Measurements from ENCODE around the gene PPT2. TPM values are rescaled to one million over a fixed set of nuclear protein-coding genes. Genes with fewer than 3 reads are reported as not detected.

Gene PPT2
- total and polyA plus RNA-seq, 2 of the 13 experiments (the other 11 are each of a cell fraction or from before 2014, with no cell fraction given) = 39.2 to 61.8 TPM

DNA sequence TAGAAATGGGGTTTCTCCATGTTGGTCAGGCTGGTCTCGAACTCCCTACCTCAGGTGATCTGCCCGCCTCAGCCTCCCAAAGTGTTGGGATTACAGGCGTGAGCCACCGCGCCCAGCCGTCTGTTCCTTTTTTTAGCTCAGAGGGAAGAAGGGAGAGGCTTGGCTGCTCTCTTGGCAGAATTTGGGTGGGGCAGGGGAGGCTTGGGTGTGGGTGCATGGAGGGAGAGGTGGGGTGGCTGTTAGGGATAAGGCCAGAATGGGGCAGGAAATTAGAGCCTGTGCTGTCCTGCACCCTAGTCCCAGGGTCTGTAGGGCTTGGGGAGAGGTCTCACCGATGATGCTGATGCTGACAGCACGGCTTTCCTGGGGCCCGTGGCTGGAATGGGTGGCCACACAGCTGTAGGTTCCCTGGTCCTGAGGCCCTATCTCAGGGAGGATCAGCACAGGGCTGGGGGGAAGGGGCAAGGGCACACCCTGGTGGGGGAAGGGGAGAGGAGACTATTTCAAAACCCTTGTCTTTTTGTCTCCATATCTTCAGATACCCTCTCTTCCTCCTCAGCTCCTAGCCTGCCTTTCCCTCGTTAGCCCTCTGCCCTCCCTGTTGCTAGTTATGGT is 28.1 kb downstream of the PPT2 start (continued):
- TF ChIP-seq STAG1 (CRISPR knock-in tag; IDR thresholded peaks at IDR 0.05) (0 out of 2 replicates have a peak, but pooled peaks have one; percentile 6), ZNF260 (CRISPR knock-in tag; IDR thresholded peaks at IDR 0.05; ENCODE audit: borderline replicate concordance, low read depth) (no peak), RXRB (CRISPR knock-in tag; IDR thresholded peaks at IDR 0.05; ENCODE audit: borderline replicate concordance) (no peak), POLR2A (IDR thresholded peaks at IDR 0.05; ENCODE audit: insufficient read depth in 1 of 2, low read depth in 2 of 2, low read length in 2 of 2) (peak in 1 of 2 experiments; percentile 36; a peak in 2 of 4 replicates), ZNF20 (CRISPR knock-in tag; IDR thresholded peaks at IDR 0.05) (no peak), ZNF83 (CRISPR knock-in tag; IDR thresholded peaks at IDR 0.05; ENCODE audit: borderline replicate concordance) (no peak), NR2F2 (IDR thresholded peaks at IDR 0.05; ENCODE audit: borderline replicate concordance, low read depth) (no peak)
- TF ChIP-seq, protein P1, sequence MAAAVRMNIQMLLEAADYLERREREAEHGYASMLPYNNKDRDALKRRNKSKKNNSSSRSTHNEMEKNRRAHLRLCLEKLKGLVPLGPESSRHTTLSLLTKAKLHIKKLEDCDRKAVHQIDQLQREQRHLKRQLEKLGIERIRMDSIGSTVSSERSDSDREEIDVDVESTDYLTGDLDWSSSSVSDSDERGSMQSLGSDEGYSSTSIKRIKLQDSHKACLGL (CRISPR knock-in tag; IDR thresholded peaks at IDR 0.05) = 0 out of 2 replicates have a peak, but pooled peaks have one; percentile 29

DNA sequence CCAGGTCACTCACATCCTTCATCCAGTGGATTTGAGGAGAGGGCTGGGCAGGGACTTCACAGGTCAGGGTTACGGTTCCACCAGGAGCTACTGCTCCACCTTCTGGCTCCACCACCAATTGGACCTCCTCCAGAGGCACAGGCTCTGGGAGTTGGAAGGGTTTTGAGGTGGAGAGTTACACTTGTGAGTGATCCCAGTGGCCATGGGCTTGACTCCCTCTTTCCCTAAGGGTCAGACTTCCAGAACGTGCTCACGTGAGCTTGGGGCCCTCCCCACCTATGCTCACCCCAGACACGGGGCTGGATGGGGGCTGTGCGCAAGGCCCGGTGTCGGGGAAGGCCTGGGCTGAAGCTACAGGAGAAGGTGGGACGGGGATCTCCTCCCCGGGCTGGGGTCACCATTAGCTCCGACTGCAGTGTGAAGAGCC is 28.6 kb downstream of the PPT2 start:
- POLR2A ChIA-PET = interaction anchor here (0.8 to 2.4 kb wide), 5 partner anchors 8 to 64 kb away, joined by 4 to 18 read pairs (median 4); partner anchors contain the start of genes ATF6B, GPSM3 and PBX2
- DNase-seq (ENCODE audit: low spot score) (no peak), ATAC-seq (no peak), FAIRE-seq (no peak)
- 91% methylated on average over 10 of the region's 10 CpGs for WGBS (ENCODE audit: low lambda C conversion rate)
- Histone ChIP-seq H3K79me2 (ENCODE audit: insufficient read depth, low read length) (peaks cover 20% of the 10 kb centered on the region), H3K4me2 (ENCODE audit: low read depth, low read length) (no peak overlapping the region), H3K36me3 (replicated peaks in 1 of 2; ENCODE audit: control insufficient read depth in 1 of 2, insufficient read depth in 2 of 2, low read length in 2 of 2) (peaks cover 25 to 46% of the 10 kb centered on the region in 2 experiments), H3K9ac (ENCODE audit: insufficient read depth, low read depth, low read length) (no peak overlapping the region), H3K4me1 (ENCODE audit: insufficient read depth, low read length) (peaks cover 15% of the 10 kb centered on the region), H3K9me3 (ENCODE audit: low read length) (no peaks in the 10 kb centered on the region), H3K27ac (ENCODE audit: extremely low read length, insufficient read depth, low read length) (no peak overlapping the region), H3K4me3 (replicated peaks in 1 of 3; ENCODE audit: insufficient read depth in 1 of 3, low read depth in 2 of 3, low read length in 3 of 3) (no peak overlapping the region), H3K27me3 (ENCODE audit: control insufficient read depth in 1 of 2, insufficient read depth in 2 of 2, low read length in 2 of 2) (no peaks in the 10 kb centered on the region), H4K20me1 (ENCODE audit: insufficient read depth, low read length) (no peaks in the 10 kb centered on the region), H2AFZ (ENCODE audit: low read length) (no peak overlapping the region)
- CTCF ChIA-PET (ENCODE audit: low intra/inter-chr PET ratio, low total read pairs) = no interaction called here
- TF ChIP-seq, protein P2, sequence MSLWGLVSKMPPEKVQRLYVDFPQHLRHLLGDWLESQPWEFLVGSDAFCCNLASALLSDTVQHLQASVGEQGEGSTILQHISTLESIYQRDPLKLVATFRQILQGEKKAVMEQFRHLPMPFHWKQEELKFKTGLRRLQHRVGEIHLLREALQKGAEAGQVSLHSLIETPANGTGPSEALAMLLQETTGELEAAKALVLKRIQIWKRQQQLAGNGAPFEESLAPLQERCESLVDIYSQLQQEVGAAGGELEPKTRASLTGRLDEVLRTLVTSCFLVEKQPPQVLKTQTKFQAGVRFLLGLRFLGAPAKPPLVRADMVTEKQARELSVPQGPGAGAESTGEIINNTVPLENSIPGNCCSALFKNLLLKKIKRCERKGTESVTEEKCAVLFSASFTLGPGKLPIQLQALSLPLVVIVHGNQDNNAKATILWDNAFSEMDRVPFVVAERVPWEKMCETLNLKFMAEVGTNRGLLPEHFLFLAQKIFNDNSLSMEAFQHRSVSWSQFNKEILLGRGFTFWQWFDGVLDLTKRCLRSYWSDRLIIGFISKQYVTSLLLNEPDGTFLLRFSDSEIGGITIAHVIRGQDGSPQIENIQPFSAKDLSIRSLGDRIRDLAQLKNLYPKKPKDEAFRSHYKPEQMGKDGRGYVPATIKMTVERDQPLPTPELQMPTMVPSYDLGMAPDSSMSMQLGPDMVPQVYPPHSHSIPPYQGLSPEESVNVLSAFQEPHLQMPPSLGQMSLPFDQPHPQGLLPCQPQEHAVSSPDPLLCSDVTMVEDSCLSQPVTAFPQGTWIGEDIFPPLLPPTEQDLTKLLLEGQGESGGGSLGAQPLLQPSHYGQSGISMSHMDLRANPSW (CRISPR knock-in tag; IDR thresholded peaks at IDR 0.05; ENCODE audit: borderline replicate concordance) = no peak
- TF ChIP-seq TAF1 (CRISPR knock-in tag; IDR thresholded peaks at IDR 0.05) (0 out of 2 replicates have a peak, but pooled peaks have one; percentile 15), DPF2 (CRISPR knock-in tag; IDR thresholded peaks at IDR 0.05; ENCODE audit: borderline replicate concordance, low read depth) (no peak), POLR2G (IDR thresholded peaks at IDR 0.05; ENCODE audit: low read depth, low read length) (peak; percentile 29; the same call in 1 of the 2 replicates)
- TF ChIP-seq, protein P3, sequence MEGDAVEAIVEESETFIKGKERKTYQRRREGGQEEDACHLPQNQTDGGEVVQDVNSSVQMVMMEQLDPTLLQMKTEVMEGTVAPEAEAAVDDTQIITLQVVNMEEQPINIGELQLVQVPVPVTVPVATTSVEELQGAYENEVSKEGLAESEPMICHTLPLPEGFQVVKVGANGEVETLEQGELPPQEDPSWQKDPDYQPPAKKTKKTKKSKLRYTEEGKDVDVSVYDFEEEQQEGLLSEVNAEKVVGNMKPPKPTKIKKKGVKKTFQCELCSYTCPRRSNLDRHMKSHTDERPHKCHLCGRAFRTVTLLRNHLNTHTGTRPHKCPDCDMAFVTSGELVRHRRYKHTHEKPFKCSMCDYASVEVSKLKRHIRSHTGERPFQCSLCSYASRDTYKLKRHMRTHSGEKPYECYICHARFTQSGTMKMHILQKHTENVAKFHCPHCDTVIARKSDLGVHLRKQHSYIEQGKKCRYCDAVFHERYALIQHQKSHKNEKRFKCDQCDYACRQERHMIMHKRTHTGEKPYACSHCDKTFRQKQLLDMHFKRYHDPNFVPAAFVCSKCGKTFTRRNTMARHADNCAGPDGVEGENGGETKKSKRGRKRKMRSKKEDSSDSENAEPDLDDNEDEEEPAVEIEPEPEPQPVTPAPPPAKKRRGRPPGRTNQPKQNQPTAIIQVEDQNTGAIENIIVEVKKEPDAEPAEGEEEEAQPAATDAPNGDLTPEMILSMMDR (CRISPR knock-in tag; IDR thresholded peaks at IDR 0.05) = peak; percentile 13; the same call in 1 of the 2 replicates
- intact Hi-C loops (cut with micrococcal nuclease; ENCODE audit: unreplicated experiment) = no loop called here
- BruUV-seq (replicated peaks) = no TSS peak
- in situ Hi-C loops (cut with HindIII; ENCODE audit: extremely low pct_ligation_motif_present, low pct_unique_long_range_greater_than_20kb) = no loop called here
